GM12873 (cell line): ENCODE measurements around the gene PCGF1.

ENCODE experiments used
- TF ChIP-seq, protein P1 (sequence below): IDR thresholded peaks from 2 replicates; pipeline ENCODE4 v1.5.1; 2012; ENCODE audit warnings: low read depth, mild to moderate bottlenecking, moderate library complexity, low read length, control low read depth; ENCODE audit not compliant: insufficient read depth; ENCODE audit errors: missing control alignments

Gene PCGF1

GRCh38 chr2:74511104-74511989 is 3.9 kb upstream of the PCGF1 start:
- TF ChIP-seq, protein P1, sequence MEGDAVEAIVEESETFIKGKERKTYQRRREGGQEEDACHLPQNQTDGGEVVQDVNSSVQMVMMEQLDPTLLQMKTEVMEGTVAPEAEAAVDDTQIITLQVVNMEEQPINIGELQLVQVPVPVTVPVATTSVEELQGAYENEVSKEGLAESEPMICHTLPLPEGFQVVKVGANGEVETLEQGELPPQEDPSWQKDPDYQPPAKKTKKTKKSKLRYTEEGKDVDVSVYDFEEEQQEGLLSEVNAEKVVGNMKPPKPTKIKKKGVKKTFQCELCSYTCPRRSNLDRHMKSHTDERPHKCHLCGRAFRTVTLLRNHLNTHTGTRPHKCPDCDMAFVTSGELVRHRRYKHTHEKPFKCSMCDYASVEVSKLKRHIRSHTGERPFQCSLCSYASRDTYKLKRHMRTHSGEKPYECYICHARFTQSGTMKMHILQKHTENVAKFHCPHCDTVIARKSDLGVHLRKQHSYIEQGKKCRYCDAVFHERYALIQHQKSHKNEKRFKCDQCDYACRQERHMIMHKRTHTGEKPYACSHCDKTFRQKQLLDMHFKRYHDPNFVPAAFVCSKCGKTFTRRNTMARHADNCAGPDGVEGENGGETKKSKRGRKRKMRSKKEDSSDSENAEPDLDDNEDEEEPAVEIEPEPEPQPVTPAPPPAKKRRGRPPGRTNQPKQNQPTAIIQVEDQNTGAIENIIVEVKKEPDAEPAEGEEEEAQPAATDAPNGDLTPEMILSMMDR = no peak

DNA sequence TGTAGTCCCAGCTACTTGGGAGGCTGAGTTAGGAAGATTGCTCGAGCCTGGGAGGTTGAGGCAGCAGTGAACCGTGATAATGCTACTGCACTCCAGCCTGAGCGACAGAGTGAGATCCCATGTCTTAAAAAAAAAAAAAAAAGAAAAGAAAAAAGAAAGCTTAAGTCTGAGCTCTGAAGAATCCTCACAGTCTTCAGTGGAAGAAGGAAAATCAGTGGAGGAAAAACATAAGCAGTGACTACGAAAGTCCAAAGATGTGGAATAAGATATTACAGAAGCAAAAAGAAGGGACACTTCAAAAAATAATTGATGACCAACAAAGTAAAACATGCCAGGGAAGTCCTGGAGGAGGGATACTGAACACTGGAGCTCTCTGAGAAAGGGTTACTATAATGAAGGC is 2.8 kb upstream of the PCGF1 start:
- TF ChIP-seq, protein P1 = no peak

- TF ChIP-seq, protein P1 = no peak
These were observed 528 bp upstream of the PCGF1 start for GRCh38 chr2:74507926-74508520.

- TF ChIP-seq, protein P1 = no peak
These were observed 1.8 kb downstream of the PCGF1 start for GRCh38 chr2:74505448-74506246.

DNA sequence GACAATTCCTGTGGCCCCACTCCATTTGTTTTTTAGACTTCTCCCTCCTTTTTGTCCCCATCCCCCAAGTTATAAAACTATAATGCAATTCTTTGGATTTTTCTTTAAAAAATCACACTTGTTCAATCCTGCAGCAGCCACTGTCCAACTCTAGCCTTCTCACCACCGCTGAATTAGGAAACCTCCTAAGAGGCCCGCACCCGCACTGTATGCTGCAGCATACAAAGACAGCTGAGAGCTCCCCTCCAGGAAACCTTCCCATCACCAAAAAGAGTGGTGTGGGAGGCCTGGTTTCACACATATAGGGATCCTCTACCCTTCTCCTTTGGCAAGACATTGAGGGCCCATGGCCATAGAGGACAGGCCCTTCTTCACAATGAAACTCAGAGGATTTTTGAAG is 2.9 kb downstream of the PCGF1 start:
- TF ChIP-seq, protein P1 = no peak

DNA sequence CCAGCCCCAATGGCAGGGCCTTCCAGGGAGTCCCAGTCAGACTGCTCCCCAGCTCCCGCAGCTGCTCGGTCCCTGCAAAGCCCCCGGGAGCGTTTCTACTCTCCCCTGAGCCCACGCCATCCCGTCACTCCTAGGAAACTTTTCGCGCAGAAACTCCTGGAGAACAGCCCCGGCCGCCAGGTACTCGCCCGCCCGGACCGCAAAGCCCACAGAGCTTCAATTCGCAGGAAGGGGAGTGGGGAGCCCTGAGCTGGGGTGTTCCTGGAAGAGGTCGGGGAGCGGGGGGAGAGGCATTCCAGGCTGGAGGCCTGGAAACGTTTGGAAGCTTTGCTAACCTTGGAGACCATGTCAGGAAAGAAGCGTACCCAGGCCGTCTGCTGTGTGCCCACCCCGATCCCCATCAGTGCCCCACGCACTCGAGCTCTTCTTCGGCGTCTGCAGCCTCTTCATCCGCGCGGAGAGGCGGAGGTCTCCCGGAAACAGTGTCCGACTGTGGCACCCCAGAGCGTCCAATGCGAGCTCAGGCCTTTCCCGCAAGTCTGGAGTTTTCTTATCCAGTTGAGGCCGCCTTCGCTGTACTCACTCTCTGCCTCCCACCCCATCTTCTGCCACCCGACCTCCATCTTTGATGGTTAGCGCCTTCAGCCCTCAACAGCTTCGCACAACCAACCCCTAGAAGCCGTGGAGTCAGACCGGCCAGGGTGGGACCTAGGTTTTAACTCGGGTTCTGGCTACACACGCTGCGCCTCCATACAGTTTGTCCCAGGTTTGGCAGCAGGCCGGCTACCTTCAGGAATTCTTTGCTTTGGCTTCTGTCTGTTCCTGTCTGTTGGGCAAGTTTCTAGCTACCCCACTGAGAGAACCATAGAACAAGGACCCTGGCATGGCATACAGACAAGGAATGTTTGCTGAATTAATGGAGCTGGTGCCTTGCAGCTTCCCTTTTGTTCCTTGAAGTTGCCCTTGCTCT is 3.7 kb downstream of the PCGF1 start:
- TF ChIP-seq, protein P1 = no peak
